IPS-18a (cell line): ENCODE measurements around the gene DSTN.

ENCODE experiments used
- H3K27ac ChIP-seq: one replicate; pipeline ENCODE4 v1.5.1; 2013; ENCODE audit warnings: low read length
- H3K27me3 ChIP-seq: one replicate; pipeline ENCODE4 v1.6.1; 2013; ENCODE audit warnings: mild to moderate bottlenecking, low read length; ENCODE audit not compliant: control insufficient read depth, insufficient read depth
- H3K36me3 ChIP-seq: one replicate; pipeline ENCODE4 v1.6.1; 2013; ENCODE audit warnings: low read depth, low read length; ENCODE audit not compliant: control insufficient read depth
- H3K4me1 ChIP-seq: one replicate; pipeline ENCODE4 v1.6.1; 2013; ENCODE audit warnings: low read depth, low read length; ENCODE audit not compliant: control insufficient read depth
- H3K4me3 ChIP-seq: one replicate; pipeline ENCODE4 v1.5.1; 2013; ENCODE audit warnings: low read length
- H3K9ac ChIP-seq: one replicate; pipeline ENCODE4 v1.6.1; 2013; ENCODE audit warnings: mild to moderate bottlenecking, low read length, moderate library complexity
- H3K9me3 ChIP-seq: one replicate; pipeline ENCODE4 v1.6.1; 2013; ENCODE audit warnings: low read depth, low read length; ENCODE audit not compliant: control insufficient read depth

DSTN gene

DNA sequence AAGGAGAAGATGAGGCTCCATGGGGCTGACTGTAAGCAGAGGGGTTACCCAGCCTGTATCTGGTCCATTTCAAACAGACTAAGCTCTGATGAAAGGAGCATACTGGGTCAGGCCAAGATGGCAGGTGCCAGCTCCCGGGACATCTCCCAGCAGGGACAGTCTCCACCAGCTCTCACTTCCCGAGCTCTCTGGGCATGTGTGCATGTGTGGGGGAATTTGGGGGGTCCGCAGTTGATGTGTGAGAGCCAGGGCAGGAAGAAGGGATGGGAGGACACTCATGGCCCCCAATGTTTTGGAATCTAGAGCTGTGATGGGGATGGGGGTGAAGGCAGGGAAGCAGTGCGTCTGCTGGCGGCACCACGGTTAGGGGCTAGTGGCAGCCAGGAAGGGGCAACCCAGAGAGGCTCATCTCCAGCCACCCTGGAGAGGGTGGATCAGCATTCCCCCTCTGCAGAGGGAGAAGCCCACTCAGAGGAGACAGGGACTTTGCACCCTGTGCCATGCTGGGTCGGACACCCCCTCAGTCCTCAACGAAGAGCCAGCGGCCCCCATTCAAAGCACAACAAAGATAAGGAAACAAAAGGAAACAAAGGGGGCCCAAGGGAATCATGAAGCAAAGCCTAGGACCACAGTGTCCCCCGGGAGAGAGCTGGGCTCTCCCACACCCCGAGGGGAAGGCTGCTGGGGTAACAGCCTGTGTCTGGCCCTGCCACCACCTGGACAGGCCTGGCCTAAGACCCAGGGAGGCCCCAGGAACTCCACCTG lies 52.4 kb downstream of the DSTN start:
- no peak overlapping the region for H3K27ac ChIP-seq
- no peak overlapping the region for H3K9ac ChIP-seq
- no peaks in the 10 kb centered on the region for H3K9me3 ChIP-seq
- H3K27me3 ChIP-seq: no peaks in the 10 kb centered on the region
- H3K4me1 ChIP-seq: no peaks in the 10 kb centered on the region
- H3K36me3 ChIP-seq: peaks cover 54% of the 10 kb centered on the region
- H3K4me3 ChIP-seq: no peak overlapping the region

DNA sequence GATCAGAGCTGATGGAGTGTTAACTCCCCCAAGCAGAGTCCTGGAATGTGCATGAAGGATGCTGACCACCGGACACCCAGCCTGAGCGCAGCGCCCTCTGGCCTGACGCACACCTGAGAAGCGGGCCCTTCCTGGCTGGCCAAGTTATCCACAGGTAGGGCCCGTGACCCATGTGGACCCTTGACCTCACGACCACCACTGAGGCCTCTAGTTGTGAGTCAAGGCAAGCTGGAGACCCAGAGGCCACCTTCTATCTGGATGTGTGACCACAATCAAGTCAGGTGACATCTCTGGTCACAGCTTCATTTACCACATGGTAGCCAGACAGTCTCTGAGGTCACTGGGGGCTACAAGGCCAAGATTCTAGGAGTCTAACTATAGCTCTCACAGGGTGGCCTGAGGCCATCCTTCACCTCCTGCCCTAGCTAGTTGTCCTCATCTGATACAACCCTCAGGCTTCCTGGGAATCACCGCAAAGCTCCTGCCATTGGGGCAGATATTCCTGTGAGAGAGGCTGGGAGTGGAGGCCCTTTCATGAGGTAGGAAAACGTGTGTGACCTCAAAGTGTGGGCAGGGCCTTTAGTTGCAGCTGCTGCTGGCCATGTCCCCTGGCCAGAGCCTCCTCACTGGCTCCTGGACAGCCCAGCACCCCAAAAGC lies 53.1 kb downstream of the DSTN start:
- H3K4me3 ChIP-seq: no peak overlapping the region
- no peak overlapping the region for H3K9ac ChIP-seq
- H3K36me3 ChIP-seq: peaks cover 58% of the 10 kb centered on the region
- H3K27ac ChIP-seq: no peak overlapping the region
- H3K27me3 ChIP-seq: no peaks in the 10 kb centered on the region
- no peaks in the 10 kb centered on the region for H3K9me3 ChIP-seq
- no peaks in the 10 kb centered on the region for H3K4me1 ChIP-seq

DNA sequence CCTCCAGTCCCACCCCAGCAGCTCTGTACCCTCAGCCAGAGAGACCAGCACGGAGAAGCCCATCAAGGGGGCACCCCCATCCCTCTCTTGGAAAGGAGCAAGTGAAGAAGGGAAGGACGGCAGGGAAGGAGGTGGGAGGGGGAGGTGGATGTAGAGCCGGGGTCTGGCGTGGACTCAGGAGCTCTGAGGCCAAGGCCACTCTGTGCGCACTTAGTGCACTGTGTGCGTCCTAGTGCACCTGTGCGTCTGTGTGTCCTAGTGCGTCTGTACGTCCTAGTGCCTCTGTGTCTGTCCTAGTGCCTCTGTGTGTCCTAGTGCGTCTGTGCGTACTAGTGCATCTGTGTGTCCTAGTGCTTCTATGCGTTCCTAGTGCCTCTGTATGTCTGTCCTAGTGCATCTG lies 54.2 kb downstream of the DSTN start:
- Histone ChIP-seq H3K27me3 (no peaks in the 10 kb centered on the region), H3K9ac (no peak overlapping the region), H3K9me3 (no peaks in the 10 kb centered on the region), H3K4me1 (no peaks in the 10 kb centered on the region), H3K36me3 (peaks cover 51% of the 10 kb centered on the region), H3K4me3 (no peak overlapping the region), H3K27ac (no peak overlapping the region)

DNA sequence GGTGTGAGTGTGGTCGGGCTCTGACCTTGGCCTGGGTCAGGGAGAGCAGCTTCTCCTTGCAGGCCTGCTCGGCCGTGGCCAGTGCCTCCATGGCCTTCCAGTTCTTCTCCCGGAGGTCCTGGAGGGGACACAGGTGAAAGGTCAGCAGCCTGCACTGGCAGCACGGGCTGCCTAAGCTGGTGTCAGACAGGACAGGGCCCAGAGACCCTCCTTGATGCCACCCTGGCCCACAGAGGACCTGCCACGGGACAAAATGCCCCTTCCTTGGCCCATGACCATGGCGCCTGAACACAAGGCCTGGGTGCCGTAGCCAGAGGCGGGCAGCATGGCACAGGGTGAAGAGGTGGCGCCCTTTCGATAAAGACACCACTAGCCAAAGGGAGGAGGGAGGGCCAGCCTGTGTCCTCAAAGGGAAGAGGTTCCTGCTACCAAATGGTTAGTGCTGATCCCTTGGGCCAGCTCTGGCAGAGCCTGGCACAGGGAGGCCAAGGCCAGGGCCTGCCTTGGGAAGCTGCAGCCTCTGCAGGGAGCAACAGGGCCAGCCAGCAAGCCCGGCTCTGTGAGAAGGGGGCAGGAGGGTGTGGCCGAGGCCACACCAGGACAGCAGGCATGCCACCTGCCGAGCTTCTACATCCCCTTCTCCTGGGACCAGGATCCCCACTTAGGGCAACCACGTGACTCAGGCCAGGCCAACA lies 54.8 kb downstream of the DSTN start:
- Histone ChIP-seq H3K36me3 (peaks cover 47% of the 10 kb centered on the region), H3K9me3 (no peaks in the 10 kb centered on the region)

DNA sequence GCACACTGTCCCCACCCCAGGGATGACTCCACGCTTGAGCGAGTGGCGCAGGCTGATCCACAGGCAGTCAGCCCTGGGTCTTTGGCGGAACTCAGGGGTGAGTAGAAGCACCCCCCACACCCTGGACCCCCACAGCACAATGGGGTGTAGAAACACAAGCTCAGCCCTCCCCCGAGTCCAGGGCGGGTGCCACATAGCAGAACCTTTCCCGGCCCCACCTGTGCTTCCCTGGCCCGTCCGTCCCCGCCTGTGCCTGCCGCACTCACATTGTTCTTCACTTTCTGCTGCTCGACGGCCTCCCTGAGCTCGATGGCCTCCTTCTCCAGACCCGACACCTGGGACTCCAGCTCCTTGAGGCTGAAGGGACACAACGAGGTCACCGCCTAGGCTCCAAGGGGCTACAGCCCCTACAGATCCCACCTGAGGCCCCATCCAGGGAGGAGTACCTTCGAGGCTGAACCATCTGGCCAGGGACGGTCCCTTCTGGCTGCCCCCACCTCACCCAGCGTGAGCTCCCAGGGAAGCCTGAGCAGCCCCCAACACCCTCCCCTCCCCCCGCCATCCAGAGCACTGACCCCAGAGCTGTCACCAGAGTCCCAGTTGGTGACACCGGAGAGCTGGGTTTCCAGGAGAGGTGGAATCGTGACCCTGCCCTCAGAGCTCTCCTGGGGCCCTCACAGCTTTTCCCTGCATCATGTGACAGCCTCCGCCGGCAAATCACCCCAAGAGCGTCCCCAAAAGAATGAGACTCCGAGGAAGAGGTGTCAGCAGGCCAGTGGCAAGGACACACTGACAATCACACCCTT lies 55.6 kb downstream of the DSTN start:
- H3K4me3 ChIP-seq: no peak overlapping the region
- no peak overlapping the region for H3K9ac ChIP-seq
- H3K27ac ChIP-seq: no peak overlapping the region
- no peaks in the 10 kb centered on the region for H3K27me3 ChIP-seq
- no peaks in the 10 kb centered on the region for H3K4me1 ChIP-seq
- H3K36me3 ChIP-seq: peaks cover 44% of the 10 kb centered on the region
- H3K9me3 ChIP-seq: no peaks in the 10 kb centered on the region

More for the DNA sequence above, 54.8 kb downstream of the DSTN start:
- Histone ChIP-seq H3K9ac (no peak overlapping the region), H3K4me1 (no peaks in the 10 kb centered on the region), H3K27ac (no peak overlapping the region), H3K4me3 (no peak overlapping the region), H3K27me3 (no peaks in the 10 kb centered on the region)

DNA sequence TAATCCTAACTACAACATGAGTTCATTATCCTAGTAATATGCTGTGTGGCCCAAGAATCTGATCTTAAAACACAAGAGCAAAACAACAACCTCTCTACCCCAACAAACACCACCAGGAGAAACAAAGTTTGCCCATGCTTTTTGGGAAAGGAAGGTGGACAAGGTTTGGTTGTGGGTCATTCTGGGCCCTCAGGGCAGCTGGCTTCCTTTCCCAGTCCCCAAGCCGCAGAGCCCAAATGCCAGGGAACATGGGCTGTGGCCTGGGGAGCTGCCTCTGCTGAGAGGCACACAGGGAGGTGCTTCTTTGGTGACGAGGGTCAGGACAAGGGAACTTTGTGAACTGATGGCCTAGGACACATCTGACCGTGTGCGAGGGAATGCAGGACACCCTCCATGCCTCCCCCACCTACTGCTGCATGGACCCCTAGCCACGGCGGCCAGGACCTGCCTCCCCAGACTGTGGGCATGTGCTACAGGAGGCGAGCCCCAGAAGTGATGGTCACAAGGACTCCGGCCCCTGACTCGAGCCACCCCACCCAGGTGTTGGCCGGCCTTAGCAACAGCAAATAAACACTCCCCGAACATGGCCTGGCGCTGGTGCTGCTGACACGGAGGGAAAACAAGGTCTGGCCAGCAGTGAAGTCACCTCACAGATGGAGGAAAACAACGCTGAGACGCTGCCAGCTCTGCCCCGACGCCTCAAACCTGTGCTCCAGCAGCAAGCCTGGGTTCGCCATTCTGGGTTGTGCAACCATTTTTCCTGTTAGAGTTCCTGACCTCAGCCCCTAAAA lies 56.5 kb downstream of the DSTN start:
- Histone ChIP-seq H3K4me1 (no peaks in the 10 kb centered on the region), H3K27me3 (no peaks in the 10 kb centered on the region), H3K4me3 (no peak overlapping the region), H3K36me3 (peaks cover 40% of the 10 kb centered on the region), H3K9ac (no peak overlapping the region), H3K9me3 (no peaks in the 10 kb centered on the region), H3K27ac (no peak overlapping the region)

DNA sequence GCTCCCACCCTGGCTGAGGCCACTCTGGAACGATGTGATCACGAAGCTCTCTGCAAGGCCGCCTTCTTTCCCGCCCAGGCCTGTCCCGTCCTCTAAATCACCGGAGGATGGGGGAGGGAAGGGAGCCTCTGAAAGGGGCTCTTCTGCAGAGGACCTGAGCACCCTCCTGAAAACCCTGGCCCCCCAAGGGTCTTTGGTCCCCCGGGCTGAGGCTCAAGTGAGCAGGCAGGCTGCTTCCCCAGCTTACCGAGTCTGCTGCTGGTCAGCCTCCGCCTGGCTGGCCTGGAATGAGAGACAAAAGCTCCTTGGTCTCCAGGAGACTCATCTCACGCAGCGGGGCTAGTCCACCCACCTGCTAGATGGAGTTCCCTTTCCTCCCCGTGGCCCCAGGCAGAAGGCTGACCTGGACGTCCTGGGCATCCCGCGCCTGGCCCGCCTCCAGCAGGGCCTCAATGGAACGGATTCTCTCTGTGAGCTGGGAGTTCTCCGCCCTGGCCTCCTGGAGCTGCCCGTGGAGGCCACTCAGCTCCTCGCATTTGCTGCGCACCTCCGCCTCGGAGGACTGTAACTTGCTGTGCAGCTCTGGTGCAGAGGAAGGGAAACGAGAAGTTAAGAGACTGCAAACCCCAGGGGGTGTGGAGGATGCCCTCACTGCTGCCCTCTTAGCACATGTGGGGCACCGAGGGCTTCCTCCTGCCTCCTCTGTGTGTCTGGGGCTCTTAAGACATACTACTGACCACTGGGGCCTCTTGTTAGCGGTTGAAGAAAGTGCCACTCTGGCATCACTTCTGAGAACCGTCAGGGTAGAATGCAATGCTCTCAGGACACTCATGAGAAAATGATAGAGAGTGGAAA lies 57.5 kb downstream of the DSTN start:
- Histone ChIP-seq H3K27me3 (no peaks in the 10 kb centered on the region), H3K4me3 (no peak overlapping the region), H3K36me3 (peaks cover 42% of the 10 kb centered on the region), H3K9me3 (no peaks in the 10 kb centered on the region), H3K4me1 (no peaks in the 10 kb centered on the region), H3K27ac (no peak overlapping the region), H3K9ac (no peak overlapping the region)

DNA sequence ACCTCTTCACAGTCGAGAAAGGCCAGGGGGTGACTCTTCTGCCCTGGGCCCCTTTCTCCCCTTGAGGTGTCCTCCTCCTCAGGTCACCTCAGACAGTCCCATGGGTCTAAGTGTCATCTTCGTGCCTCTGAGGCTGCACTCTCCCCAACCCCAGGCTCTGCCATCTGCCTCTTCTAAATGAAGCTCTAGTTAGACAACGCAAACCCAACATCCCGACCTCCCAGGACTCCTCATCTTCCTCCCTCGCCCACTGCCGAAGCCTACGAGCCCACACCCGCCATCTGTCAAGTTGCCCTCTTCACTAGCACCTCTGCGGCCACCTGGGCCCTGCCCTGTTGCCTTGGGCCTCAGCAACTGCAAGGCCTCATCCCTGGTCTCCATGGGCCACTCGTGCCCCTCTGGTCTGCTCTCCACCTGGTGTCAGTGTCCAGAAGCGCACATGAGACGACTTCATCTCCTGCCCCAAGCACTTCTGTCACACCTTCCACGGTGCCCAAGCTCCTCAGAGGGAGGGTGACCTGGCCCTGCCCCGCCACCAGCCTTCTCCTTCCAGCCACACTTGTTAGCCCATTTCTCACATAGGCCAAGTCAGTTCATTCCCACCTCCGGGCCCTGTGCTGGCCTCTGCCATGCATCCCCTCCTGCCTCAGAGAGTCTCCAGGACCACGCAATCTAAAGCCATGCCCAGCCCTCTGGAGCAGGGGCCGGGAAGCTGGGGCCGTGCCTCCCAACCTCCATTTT lies 58.4 kb downstream of the DSTN start:
- no peak overlapping the region for H3K4me3 ChIP-seq
- H3K36me3 ChIP-seq: peaks cover 51% of the 10 kb centered on the region
- H3K9me3 ChIP-seq: no peaks in the 10 kb centered on the region
- H3K27me3 ChIP-seq: no peaks in the 10 kb centered on the region
- no peaks in the 10 kb centered on the region for H3K4me1 ChIP-seq
- no peak overlapping the region for H3K27ac ChIP-seq
- H3K9ac ChIP-seq: no peak overlapping the region

DNA sequence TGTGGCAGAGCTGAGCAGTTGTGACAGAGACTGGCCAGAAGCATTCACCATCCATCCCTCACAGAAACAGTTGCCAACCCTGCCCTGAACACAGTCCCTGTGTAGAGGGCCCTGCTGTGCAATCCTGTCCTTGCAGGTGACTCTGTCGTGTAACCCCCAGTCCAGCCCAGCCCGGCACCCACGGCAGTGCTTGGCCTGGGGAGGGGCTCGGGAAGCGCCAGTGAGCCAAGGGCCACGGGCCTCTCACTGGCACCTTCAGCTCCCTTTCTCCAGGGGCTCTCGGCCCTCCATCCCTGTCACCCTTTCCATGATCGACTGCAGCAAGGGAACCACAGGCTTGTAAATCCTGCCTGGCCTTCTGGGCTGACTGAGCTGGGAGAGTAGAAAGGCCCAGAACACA lies 59.1 kb downstream of the DSTN start:
- H3K27ac ChIP-seq: no peak overlapping the region
- no peaks in the 10 kb centered on the region for H3K4me1 ChIP-seq
- H3K9ac ChIP-seq: no peak overlapping the region
- no peak overlapping the region for H3K4me3 ChIP-seq
- H3K9me3 ChIP-seq: no peaks in the 10 kb centered on the region
- no peaks in the 10 kb centered on the region for H3K27me3 ChIP-seq
- peaks cover 56% of the 10 kb centered on the region for H3K36me3 ChIP-seq

DNA sequence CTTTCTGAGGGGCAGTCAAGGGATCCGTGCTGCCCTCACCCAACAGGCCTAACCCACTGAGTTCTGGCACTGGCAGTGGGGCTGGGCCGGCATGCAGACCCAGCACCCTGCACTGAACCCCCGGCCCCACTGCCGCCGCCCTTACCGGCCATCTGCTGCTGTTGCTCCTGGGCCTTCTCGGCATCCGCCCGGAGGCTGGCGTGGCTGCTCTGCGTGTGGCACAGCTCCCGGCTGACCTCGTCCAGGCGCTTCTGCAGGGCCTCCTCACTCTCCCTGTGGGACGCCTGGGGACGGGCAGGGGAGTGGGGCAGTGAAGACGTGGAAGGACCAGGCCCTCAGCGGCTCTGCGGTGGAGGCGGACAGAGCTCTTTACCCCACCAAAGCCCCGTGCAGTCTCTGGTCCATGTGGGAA lies 59.8 kb downstream of the DSTN start:
- H3K9me3 ChIP-seq: no peaks in the 10 kb centered on the region
- H3K36me3 ChIP-seq: peaks cover 53% of the 10 kb centered on the region
- no peaks in the 10 kb centered on the region for H3K27me3 ChIP-seq
- H3K4me3 ChIP-seq: no peak overlapping the region
- no peak overlapping the region for H3K27ac ChIP-seq
- H3K9ac ChIP-seq: no peak overlapping the region
- no peaks in the 10 kb centered on the region for H3K4me1 ChIP-seq
